Measurements from ENCODE around the gene CYP4F12.

The CYP4F12 gene

GRCh38 chr19:15640294-15640903 is 32.5 kb upstream of the CYP4F12 start, which contains the start of gene CYP4F3:
CYP4F3 (plus strand) TSS chr19:15640897; CDS start chr19:15641416, 519 bp downstream.
- Histone ChIP-seq H3K4me1 (no peaks in the 10 kb centered on the region), H3K4me3 (ENCODE audit: low read depth, low read length) (no peak within 1 kb of the TSS), H3K27me3 (no peaks in the 10 kb centered on the region), H3K36me3 (no peaks in the 10 kb centered on the region), H3K9me3 (no peaks in the 10 kb centered on the region)
- no peak for TF ChIP-seq CTCF (IDR thresholded peaks at IDR 0.05; ENCODE audit: low read depth, low read length)
- DNase-seq: peak; percentile 57

GRCh38 chr19:15640904-15641597 is 31.8 kb upstream of the CYP4F12 start:
- H3K27me3 ChIP-seq: no peaks in the 10 kb centered on the region
- H3K36me3 ChIP-seq: no peaks in the 10 kb centered on the region
- DNase-seq: no peak
- H3K4me3 ChIP-seq (ENCODE audit: low read depth, low read length): no peak overlapping the region
- H3K4me1 ChIP-seq: no peaks in the 10 kb centered on the region
- no peaks in the 10 kb centered on the region for H3K9me3 ChIP-seq
- no peak for TF ChIP-seq CTCF (IDR thresholded peaks at IDR 0.05; ENCODE audit: low read depth, low read length)

- no peak for TF ChIP-seq CTCF (IDR thresholded peaks at IDR 0.05; ENCODE audit: low read depth, low read length)
- no peaks in the 10 kb centered on the region for H3K4me1 ChIP-seq
- H3K9me3 ChIP-seq: no peaks in the 10 kb centered on the region
- H3K36me3 ChIP-seq: no peaks in the 10 kb centered on the region
- no peaks in the 10 kb centered on the region for H3K27me3 ChIP-seq
- DNase-seq: no peak
- no peak overlapping the region for H3K4me3 ChIP-seq (ENCODE audit: low read depth, low read length)
Observed at GRCh38 chr19:15641901-15642491, 30.9 kb upstream of the CYP4F12 start.

GRCh38 chr19:15642807-15643206 is 30.1 kb upstream of the CYP4F12 start:
- Histone ChIP-seq H3K9me3 (no peaks in the 10 kb centered on the region), H3K27me3 (no peaks in the 10 kb centered on the region), H3K36me3 (no peaks in the 10 kb centered on the region), H3K4me1 (no peaks in the 10 kb centered on the region), H3K4me3 (ENCODE audit: low read depth, low read length) (no peak overlapping the region)
- no peak for DNase-seq
- TF ChIP-seq CTCF (IDR thresholded peaks at IDR 0.05; ENCODE audit: low read depth, low read length): no peak

GRCh38 chr19:15643387-15643786 is 29.5 kb upstream of the CYP4F12 start:
- Histone ChIP-seq H3K36me3 (no peaks in the 10 kb centered on the region), H3K27me3 (no peaks in the 10 kb centered on the region), H3K4me1 (no peaks in the 10 kb centered on the region), H3K4me3 (ENCODE audit: low read depth, low read length) (no peak overlapping the region), H3K9me3 (no peaks in the 10 kb centered on the region)
- no peak for TF ChIP-seq CTCF (IDR thresholded peaks at IDR 0.05; ENCODE audit: low read depth, low read length)
- DNase-seq: no peak
